GM21423 (cell line): ENCODE measurements around the gene AMER1.
"Not testable (repeated sequence)": the region's sequence is repeated elsewhere in the genome, so short reads cannot be mapped to it uniquely, and the experiment has no call there.

Experiments
- ATAC-seq: cut with Tn5 transposase; IDR thresholded peaks from one replicate; pipeline ENCODE4 v1.9.1; 2021; ENCODE audit warnings: mild to moderate bottlenecking, moderate library complexity; ENCODE audit not compliant: unreplicated experiment

Gene AMER1

DNA sequence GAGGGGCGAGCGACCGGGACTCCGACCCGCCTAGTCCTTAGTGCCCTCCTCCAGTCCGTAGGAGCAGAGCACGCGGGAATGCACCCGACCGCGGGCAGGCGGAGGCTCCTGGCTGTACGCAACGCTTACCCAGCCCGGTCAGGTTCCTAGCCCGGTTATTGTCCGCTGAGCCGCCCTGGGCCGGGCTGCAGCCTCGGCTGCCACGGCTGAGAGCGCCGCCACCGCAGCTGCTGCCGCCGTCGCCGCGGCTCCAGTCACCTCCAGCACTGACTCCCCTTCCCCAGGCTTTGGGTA, at the start of gene AMER1:
Gene AMER1, minus strand, starts transcription at position 268 of the 294 bp plus-strand sequence. CDS start 12,422 bp downstream, outside the sequence.
- peak; percentile 30 for ATAC-seq

DNA sequence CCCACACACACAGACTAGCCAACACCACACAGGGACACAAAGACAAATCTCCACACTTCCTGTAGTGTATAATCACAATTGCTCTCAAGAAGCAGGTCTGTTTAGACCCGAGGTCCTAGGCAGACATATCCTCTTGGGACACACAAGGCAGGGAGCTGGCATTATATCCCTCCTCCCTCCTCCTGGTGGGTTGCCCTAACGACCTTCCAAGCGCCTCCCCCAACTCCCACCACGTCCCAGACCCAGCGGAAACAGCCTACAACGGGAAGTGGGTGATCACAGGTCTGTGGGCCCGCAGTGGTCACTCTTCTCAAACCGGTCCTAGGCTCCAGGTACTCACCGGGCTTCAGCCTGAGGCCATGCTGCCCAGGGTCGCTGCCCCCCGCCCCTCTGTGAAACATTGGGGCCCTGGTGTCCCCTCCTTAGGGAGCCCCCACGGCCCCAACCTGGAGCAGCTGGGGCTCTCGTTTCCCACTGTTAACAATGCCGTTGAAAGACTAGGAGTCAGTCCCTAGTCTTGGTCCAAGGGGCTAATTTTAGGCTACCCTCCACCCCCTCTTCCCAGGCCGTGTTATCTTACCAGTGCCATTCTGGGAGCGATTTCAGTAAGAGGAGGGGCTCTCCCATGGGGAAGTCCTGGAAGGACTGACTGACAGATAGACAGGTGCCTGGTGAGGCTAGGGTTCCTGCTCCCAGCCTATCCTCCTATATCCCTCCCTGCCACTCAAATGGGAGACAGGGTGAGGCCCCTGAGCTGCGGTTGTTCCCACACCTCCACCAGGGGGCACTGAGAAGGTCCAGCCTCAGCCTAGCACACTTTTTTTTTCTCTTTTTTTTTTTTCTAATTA, 24.8 kb upstream of the AMER1 start, which contains the start of gene ASB12:
Gene ASB12, minus strand, starts transcription at position 485 of the 848 bp plus-strand sequence. CDS start 4,957 bp downstream, outside the sequence.
- ATAC-seq, result no peak

DNA sequence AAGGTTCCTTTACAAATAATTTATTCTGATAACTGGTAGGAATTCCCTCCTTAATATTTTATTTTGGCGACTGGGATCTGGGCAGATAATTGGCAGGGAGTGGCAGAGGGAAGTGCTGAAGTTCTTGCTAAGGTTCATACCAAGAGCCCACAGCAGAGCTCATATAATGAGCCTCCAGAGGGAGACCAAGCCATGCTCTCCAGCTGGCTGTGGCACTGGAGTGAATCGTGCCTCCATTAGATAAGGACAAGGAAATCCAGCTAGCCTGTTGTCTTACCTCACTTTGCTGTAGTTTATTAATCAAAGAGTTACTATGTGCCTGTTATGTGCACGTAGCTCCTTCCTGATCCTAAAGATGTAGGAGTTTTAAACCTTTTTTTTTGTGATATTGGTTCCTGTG, 23.6 kb upstream of the AMER1 start:
- no peak for ATAC-seq

DNA sequence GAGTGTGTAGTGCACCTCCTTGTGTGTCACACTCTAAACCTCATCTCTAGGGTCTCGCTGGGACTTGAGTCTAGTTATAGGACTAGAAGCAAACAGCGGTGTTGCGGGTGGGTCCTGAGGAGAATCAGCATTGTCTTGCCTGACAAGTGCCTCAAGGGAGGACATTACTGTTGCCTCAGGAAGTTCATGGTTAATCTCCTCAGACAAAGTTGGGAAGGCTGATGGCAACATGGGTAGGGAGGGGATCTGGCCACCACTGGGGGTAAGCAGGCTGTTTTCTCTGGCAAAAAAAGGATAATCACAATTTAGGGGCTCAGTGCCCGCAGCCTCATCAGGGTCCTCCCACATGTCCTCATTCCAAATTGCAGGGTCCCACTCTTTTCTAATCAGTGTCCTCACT, 12.5 kb upstream of the AMER1 start:
- no peak for ATAC-seq

DNA sequence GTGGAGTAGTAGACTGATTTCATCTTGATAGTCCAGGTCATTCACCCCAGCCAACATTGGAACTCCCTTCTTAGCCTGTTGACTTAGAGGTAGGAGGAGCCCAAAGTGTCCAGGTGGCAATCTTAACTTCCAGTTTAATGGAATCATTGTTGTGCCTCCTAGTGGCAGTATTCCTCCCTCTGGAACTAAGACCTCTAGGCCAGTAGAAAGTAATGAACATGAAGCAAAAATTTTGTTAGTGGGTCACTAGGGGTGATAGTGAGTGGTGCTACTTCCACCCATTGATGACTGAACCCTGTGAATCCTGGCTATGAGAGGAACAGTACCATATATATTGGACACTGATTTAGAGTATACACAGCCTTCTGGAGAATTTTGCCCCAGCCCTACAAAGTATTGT, 8.5 kb upstream of the AMER1 start:
- not testable (repeated sequence) for ATAC-seq

DNA sequence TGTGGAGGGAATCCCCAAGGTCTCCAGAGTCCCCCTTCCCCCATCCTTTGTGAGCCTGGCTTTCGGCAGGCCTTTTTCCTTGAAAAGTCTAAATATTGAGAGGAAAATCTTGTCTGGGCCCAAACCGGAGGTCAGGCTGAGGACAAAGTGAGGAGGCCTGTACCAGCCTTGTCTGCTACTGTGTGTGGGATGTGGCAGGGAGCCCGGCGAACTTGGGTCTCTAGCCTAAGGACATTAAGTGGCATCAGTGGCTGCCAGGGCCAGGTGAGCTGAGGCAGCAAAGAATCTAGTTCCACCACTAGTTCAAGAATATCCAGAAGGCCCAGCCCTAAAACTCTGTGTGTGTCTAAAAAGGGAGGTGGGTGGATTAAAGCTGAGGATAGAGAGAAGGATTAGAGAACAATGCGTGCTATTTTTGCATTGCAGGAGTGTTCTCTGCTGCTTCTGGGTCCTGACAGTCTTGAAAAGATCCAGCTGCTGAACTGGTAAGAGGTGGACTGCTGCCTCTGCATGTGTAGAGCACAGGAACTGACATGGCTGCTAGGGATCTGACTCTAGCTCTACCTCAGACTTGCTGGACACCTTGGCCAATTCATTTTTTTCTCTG, 1.2 kb upstream of the AMER1 start:
- ATAC-seq, result no peak

DNA sequence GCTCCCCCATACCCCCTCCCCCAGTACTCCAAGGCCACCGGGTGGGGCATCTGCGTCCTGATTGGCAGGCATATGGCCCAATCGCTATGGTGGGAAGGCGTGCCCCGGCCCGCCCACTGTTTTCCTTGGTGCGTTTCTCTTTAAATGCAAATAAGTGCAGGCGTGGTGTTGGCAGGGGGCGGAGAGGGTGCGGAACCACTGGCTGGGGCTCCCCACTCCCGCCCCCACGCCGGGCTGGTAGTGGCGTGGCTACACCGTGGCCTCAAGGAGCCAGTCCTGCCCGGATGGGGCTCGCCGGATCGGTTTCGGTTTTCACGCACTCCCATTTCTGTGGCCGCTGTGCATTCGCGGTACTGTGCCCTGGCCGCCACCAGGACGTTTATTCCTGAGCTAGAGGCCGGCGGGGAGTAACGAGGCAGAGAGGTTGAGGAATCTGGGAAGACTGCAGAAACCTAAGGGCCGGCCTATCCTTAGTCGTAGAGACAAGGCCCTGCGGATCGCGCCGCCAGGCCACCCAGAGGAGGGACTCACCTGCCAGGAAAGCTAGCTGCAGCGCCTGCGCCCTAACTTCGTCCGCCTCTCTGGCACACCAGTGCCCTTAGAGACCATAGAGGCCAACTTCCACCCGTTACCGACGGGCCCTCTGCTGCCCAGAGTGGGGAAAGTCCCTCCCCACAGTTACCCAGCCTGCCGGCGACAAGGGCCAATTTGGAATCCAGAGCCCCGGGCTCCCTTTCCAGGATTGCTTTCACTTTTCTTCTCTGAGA, 410 bp upstream of the AMER1 start:
- ATAC-seq, result peak; percentile 87

DNA sequence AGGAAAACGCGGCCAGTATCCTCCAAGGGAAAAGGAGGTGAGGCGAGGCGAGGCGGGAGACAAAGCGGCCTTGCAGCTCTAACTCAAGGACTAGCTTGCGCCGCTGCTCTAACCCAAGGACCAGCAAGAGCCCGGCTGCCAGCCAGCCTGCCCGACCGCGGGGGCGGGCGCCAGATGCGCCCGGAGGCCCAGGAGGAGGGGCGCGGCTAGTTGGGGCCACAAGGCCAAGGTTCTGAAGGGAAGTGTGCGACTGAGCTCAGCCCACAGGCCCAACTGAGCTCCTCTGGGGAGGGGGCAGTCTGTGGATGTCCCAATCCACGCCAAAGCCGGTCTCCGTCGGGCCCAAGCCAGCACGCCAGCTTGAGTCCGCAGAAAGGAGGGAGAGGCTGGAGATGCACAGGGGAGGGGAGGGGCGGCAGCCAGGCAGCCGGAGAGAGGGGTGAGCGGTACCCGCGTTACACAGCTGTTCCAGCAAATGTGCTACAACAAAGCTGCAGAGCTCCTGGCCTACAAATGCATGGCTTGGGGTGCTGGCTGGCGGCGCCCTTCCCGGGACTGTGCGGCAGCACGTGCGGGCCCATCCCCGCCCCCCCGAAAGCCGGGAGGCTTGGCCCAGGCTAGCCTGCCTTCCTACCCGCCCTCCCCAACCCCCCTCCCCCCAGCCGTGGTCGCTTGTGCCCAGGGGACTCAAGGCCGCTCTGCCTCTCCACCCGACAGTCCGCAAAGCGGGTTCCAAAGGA, 637 bp downstream of the AMER1 start:
- ATAC-seq, result peak; percentile 7

DNA sequence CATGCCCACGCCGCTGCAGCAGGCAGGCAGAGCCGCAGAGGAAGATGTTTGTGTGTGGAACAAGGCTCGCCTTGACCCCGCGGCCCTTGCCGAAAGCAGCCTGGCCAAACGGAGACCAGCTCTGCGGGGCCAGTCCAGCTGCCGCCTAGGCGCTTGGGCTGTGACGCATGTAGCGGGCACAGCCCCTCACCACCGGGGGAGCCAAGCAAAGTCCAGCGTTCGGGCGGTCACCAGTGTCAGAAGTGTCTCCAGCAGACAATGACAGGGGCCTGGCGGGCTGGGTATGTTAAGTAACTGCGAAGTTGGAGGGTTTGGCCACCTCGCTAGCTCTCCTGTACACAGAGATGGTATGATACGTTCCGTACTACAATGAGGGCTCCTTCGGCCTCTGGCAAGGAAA, 1.3 kb downstream of the AMER1 start:
- no peak for ATAC-seq

DNA sequence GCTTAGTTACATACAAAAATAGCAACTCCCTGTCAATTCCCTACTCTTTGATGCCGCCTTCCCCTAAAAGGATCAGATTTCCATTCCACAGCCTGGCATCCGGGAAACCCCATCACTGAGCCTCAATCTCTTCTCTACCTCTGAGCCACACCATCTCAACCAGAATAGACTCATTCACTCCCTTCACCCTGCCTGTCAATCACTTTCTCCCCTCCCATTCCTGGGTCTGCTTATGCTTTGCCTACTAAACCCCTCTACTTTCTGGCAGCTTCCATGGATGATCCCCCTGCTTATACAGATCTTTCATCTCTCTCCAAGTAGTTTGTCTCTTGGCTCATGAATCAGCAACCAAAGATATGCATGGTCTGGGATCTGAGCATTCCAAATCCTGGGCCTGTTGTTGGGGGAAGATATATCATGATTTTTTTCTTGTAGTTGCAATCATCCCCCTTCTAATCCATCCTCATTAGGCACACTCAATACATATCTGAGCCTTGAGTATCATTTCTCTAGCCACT, 2.6 kb downstream of the AMER1 start:
- ATAC-seq, result no peak

DNA sequence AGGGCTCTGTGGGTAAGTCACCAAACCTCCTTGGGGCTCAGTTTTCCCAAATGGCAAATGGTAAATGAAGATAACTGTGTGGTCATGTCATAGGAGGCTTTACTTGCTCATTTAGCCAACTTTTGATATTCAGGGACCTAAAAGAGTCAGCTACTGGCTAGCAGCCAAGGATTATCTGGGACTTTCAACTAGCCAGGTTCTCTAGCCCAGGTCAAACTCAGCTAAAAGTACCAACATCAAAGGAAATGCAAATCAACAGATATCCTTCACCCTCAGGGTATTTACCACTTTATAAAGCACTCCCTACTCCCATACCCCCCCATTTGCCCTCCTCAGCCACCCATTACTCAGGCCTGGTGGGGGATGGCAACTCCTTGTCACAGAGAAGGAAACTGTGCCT, 7.5 kb downstream of the AMER1 start:
- ATAC-seq, result no peak

DNA sequence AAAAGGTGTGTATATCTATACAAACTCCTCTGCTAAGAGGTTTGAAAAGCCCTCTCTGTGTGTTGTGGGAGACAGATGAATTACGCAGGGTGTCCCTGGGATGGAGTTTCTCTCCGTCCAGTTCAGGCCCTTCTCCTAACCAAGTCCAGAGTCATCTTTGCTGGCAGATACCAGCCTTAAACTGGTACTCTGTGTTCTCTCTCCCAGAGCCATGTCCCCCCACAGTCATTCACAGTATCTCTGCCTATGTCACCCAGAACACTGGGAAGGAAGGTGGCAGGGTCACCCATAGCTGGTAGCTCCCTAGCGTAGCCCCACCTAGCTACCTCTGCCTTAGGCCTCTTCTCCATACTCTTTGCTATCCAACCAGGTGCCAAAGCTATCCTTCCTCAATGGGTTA, 8.9 kb downstream of the AMER1 start:
- ATAC-seq, result no peak

DNA sequence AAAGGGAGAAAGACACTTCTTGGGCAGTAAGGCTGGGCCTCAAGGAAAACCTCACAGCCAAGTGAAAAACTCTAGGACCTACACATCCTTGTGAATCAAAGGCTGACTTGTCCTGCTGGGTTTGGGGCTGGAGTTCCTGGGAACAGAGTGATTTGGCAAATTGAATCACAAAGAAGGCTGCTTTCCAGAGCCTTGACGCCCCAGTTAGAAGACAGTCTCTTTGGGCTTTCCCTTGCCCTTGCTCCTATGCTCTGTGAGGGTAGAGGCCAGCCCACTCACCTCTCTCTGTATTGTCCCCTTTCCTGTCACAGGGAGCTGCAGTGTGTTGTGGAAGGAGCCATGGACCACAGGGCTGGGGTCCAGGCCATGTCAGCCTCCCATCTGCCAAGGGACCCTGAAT, 9.6 kb downstream of the AMER1 start:
- ATAC-seq, result no peak

DNA sequence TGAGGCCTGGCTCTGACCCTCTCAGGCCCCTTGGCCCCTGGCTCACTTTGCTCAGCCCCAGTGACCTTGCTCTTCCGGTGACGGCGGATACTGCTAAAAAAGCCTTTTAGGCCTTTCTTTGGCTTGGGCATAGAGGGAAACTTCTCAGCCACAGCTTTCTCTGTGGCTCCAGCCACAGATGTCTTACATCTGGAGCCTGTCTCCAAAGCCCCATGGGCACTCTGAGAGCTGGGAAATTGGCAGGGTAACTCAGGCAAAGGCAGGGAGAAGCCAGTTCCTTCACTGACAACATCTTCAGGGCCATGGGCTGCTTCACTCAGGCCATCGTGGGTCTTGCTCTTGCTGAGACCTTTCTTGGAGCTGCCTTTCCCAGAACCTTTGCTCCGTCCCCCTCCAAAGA, 12.8 kb downstream of the AMER1 start:
- ATAC-seq, result no peak

DNA sequence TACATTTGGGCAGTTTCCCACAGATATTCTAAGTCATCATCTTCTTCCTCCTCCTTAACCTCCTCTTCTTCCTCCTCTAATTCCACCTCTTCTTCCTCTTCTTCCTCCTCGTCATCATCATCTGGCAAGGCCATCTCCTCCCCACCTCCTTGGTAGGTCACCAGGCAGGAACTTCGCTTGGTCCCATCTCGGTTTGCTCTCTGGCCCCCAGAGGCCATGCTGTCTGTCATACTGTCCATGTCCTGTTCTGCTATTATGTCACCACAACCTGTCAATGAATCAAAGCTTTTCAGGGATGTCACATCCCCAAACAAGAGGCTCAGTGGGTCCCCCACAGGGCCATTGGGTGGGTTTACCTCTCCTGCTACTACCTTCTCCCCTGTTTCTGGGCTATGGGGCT, 13.5 kb downstream of the AMER1 start:
- no peak for ATAC-seq

DNA sequence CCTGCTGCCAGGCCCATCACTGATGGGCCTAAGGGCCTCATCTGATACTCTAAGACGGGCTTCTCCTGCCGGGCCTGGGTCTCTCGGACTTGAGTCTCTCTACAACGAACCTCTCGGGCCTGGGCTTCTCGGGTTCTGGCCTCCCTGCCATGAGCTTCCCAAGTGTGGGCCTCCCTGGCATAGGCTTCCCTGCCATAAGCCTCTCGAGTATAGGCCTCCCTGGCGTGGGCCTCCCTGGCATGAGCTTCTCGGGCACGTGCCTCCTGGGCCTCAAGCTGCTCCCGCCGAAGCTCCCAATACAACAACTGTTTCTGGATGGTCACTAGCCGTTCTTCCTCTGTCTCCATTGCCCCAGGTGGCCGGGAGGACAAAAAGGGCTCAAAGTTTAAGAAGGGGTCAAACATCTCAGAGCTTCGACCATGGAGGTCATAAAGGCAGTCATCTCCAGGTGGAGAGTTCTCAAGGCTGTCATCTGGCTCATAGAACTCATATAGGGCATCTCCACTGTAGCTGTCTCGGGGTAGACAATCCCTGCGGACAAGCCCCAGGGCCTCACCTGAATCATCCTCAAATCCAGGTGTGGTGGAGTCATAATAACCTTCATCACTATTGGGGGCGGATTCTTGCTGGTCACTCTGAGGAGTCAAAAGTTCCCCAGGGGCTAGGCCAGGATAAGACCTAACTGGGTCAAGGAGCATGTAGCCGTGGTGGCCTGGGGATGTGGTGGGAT, 14.1 kb downstream of the AMER1 start:
- no peak for ATAC-seq

DNA sequence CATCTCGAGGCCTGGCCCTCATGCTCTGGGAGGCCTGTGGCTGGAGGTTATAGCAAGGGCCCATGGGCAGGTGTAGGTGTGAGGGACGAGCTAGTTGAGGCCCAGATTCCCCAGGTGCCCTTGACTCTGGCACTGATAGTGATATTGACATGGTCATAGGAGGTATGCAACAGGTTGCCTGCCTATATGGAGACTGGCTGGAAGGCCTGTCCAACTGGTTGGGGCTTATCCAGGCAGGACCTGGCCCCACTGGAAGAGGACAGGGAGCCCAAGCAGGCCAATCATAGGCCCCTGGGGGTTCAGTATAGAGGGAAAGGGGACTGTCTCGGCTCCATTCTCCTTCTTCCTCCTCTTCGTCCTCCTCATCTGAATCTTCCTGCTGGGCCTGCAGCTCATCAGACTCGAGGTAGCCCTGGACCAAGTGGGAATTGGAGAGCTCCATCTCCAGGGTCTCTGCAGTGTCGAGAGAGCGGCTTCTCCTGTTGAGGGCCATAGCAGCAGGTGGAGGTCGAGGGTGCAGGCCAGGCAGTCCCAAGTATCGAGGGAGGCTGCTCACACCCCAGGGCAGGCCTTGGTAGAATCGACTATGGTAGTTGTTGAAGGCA, 15.3 kb downstream of the AMER1 start:
- no peak for ATAC-seq

DNA sequence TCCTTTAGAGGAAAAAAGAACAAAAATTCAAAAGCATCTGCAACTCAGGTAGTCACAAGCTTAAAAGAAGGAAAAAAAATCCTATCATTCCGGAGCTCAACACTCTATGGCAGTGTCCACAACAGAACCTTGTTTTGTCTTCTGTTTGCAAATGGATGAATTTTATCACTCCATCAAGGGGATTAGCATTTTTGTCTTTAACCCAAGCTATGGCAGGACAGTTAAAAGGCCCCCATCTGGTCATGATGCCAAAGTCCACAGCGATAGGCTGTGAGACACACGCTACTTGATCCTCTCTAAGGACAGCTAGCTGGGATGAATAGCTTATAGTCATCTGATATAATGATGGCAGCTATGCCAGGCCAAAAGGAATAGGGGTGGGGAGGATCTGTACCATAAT, 16.6 kb downstream of the AMER1 start:
- no peak for ATAC-seq

DNA sequence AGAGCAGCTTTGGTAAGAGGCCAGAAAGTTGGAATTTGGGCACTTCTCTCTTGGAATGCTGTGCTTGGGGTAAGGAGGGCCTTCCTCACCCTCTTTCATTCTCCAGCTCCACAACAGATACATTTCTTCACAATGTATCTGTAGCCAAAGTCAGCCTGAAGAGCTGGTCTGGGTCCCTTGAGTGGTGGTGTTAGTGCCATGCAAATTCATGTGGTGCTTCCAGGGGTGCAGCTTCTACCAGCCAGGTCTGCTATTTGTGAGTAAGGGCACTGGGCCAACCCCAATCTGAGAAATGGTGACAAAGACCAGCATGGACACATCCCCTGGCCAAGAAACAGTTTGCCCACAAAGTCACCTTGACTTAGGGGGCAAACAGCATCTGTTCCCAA, 17.8 kb downstream of the AMER1 start:
- ATAC-seq, result no peak
